Stimulated activated CD4-positive, alpha-beta T cell treated with anti-CD3 and anti-CD28 coated beads, TNF-alpha, amount 100 ng/mL, for 4 hours (primary cell): ENCODE data around the gene ACER3.
"Not testable (repeated sequence)": the region's sequence is repeated elsewhere in the genome, so short reads cannot be mapped to it uniquely, and the experiment has no call there.

Experiments used
- DNase-seq, 3 experiments: peaks; one replicate each; pipeline ENCODE4 v3.0.0-alpha.2; 2020; ENCODE audit warnings: low read depth in 3 of 3

ACER3 gene

DNA sequence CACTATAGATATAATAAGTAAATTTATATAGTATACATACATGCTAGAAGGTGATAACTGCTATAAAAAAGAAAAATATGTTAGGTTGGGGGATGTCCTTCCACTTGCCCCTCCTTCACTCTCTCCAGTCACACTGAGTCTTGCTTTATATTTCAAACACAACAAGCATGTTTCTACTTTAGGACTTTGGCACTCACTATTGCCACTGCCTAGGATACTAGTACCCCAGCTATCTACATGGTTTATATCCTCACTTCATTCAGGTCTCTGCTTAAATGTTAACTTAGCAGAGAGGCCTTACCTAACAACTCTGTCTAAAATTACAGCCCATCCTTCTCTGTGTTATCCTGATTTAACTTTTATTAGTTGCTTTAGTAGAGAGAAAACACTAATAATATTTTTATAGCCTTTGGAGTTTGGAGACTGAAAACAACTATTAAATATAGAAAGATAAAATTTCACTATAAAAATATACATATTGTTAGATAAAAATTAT is 134.4 kb downstream of the ACER3 start:
- no peak for DNase-seq

DNA sequence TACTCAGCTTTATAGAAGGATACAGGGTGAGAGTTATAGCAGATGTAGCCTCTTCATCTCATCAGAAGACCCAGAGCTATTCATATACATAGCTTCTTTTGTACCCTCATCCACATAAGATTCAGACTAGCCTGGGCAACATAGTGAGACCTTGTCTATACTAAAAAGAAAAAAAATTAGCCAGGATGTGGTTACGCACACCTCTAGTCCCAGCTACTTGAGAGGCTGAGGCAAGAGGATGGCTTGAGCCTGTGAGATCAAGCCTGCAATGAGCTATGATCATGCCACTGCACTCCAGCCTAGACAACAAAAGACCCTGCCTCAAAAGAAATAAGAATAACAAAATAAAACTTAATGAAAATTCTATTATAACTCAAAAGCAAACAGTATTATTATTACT is 136.8 kb downstream of the ACER3 start:
- no peak for DNase-seq

DNA sequence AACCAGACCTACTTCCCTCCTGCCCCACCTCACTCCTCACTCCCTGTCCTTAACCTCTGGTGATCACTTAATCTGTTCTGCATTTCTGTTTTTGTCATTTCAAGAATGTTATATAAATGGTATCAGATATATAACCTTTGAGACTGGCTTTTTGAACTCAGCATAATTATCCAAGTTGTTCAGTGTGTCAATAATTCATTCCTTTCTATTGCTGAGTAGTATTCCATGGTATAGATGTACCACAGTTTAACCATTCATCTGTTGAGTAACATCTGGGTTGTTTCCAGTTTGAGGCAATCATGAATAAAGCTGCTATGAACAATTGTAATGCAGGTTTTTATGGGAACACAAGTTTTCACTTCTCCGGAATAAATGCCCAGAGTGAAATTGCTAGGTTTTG is 138.9 kb downstream of the ACER3 start:
- no peak for DNase-seq

DNA sequence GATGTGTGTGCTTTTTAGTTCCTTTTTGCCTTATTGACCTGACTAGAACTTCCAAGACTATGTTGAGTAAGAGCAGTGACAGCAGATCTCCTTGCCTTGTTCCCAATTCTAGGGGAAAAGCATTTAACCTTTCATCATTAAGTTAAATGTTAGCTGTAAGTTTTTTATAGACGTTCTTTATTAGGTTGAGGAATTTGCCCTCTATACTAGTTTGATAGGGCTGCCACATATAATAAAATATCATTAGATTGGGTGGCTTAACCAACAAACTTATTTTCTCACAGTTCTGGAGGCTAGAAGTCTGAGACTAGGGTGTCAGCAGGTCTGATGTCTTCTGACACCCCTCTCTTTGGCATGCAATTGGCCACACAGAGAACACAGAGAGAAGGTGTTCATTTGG is 140.9 kb downstream of the ACER3 start:
- no peak for DNase-seq

DNA sequence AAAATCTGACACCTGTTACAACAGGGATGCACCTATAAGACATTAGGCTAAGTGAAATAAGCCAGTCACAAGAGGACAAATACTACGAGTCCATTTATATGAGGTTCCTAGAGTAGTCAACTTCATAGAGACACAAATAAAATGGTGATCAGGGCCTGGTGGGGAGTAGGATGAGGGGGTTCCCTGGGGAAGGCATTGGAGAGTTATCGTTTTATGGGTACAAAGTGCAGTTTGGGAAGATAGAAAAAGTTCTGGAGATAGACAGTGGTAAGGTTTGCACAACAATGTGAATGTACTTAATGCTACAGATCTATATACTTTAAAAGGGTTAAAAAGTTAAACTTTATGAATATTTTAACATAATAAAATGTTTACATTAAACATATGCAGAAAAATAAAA is 142.1 kb downstream of the ACER3 start:
- no peak for DNase-seq

DNA sequence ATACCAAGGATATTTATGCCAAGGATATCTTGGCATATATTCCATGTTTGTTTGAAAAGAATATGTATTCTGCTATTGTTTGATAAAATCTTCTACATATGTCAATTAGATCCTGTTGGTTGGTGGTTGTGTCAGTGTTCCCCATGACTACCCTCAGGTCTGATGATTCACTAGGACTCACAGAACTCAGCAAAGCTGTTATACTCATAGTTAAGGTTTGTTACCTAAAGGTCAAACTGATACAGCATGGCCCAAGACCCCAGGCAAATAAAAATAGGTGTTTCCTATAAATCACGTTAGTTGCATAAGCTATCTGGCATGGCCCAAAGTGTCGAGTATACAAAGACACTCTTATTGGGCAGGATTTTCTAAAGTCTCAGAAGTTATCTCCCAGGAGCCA is 143.2 kb downstream of the ACER3 start:
- no peak for DNase-seq

DNA sequence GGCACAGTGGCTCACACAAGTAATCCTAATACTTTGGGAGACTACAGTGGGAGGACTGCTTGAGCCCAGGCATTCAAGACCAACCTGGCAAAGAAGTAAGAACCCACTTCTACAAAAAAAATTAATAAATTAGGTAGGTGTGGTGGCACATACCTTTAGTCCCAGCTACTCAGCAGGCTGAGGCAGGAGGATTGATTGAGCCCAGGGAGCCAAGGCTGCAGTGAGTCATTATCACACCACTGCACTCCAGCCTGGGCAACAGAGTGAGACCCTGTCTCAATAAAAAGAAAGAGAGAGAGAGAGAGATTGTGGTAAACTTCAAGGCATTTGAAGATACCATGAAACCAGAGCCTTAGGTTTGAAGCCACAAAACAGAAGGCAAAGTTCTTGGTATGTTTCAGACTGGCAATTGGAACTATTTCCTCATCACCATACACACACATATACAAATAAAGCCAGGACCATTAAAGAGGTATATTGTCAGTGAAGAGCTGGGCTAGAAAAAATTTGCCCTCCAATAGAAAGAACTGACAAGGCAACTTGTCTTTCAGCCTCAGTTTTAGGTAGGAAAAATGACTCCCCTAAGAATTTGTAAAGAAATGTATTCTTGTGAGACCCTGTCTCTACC is 148.9 kb downstream of the ACER3 start:
- no peak for DNase-seq

DNA sequence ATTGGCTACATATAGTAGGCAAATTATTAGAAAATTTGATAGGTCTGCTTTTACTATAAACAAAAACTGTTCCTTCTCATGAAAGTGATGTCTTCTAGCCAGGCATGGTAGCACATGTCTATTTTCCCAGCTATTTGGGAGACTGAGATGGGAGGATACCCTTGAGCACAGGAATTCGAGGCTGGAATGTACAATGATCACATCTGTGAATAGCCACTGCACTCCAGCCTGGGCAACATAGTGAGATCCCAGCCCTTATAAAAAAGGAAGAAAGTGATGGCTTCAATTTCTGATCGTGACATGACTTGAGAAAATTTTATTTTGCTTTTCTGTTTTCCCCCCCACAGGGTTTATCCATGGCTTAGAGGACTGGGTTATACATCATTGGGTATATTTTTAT is 154.0 kb downstream of the ACER3 start:
- DNase-seq: no peak

DNA sequence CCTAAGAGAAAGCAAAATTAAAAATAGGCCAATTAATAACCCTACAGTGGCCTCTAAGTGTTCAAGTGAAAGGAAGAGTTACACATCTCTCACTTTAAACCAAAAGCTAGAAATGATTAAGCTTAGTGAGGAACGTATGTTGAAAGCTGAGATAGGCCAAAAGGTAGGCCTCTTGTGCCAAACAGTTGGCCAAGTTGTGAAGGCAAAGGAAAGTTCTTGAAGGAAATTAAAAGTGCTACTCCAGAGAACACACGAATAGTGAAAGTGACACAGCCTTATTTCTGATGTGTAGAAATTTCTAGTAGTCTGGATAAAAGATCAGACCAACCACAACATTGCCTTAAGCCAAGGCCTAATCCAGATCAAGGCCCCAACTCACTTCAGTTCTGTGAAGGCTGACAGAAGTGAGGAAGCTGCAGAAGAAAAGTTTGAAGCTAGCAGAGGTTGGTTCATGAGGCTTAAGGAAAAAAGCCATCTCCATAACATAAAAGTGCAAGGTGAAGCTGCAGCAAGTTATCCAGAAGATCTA is 157.7 kb downstream of the ACER3 start:
- not testable (repeated sequence) for DNase-seq

DNA sequence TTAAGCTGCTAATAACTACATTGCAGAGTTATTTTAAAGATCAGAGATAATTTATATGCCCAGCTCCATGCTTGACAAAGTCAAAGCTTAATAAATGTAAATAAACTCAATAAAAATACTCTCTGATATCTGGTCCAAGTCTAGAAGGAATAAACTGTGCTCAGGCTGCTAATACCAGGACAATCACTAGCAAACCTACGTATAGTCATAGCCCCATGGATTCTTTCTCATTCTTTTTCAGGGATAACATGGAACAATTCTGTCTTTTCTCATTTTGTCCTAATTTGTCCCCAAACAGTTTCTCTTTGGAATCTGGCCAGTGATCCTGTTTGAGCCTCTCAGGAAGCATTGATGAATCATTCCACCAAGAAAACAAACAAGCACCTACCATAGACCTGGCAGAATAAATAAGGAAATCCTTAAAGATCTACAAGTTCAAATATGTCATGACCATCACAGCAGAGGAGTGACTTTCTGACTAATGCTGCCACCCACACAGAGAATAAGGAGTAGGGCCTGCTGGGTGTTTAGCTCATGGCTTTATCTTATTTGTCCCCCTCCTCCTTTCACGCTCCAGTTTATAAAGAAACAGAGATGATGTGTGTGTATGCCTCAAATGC is 159.4 kb downstream of the ACER3 start:
- no peak for DNase-seq

DNA sequence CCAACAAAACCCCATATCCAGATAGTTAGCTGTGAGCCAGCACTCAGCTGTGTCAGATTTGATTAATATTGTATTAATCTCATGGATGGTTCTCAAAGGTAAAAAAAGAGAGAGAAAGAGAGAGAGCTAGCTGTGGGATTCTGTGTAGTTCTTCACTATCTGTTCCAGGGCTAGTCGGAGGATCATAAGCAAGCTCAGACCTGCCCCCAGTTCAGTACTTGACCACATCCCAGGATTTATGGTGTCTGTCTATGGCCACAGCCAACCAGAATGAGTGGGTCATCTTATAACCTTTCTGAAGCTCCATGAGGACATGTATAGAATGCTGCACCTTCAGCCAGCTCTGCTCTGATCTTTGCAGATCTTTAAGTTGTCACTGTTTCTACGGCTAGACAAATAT is 160.0 kb downstream of the ACER3 start:
- DNase-seq: no peak

DNA sequence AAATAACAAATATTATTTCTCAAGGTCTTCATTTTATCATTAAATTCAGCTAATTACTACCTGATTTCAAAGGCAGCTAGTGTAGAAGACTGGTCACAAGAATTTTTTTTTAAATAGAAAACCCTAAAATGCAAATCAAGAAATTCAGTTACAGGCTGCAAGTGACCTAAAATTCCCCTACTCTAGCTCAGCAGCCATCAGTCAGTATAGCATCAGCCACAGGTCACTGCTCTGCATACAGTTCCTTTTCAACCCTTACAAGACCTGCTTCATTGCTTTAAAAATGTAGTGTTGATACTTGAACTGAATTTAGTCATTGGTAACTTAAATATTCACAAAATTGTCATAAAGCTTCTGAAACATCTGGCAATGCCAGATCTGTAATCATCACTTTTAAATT is 164.0 kb downstream of the ACER3 start:
- DNase-seq: no peak

DNA sequence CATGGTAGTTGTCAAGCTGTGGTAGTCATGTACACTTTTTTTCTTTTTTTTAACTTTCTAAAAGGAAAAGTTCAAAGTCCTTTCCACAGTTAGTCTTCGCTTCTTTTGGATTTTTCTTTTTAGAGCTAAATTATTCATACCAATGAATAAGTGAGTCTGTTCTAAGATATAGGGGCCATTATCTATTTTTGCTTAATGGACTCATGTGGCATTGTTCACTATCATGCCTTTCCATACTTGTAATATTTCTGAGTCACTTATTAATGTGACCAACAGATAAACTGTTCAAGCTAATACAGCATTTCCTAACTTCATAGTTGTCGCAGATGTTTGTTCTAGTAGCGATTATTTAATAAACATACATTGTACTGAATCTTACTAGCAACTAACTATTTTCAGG is 165.5 kb downstream of the ACER3 start:
- DNase-seq: no peak

DNA sequence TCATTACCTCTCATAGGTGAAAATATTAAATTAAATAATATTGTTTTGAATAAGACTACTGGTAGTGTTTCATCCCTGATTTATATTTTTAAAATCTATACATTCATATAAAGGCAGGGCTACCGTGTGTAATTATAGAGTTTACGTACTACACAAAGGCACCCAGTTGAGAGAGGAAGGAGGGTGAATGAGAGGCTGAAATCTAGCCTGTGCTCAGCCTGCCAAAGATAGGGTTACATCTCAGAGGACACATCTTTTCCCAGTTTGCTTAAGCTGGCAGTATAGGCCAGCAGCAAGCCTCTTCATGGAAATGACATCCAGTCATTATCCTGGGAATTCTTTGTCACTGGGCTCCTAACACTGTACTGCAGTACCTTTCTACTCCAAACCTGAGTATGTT is 166.0 kb downstream of the ACER3 start:
- DNase-seq: no peak

DNA sequence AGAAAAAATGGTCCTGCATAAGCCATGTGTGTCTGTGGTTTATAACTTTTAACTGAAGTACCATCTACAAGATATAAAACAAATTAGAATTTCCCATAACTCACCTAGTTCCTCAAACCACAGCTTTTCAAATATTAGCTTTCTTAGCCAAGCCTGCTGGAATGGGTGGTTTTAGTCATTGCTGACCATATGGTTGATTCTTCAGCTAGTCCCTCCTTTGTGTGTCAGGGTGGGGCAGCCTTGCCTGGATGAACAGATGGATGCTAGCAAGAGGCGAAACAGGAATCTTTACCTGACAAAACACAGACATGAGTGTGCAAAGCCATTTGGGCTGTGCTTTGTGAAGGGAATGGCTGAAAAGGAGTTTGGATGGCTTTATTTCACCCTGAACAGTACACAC is 166.6 kb downstream of the ACER3 start:
- no peak for DNase-seq

DNA sequence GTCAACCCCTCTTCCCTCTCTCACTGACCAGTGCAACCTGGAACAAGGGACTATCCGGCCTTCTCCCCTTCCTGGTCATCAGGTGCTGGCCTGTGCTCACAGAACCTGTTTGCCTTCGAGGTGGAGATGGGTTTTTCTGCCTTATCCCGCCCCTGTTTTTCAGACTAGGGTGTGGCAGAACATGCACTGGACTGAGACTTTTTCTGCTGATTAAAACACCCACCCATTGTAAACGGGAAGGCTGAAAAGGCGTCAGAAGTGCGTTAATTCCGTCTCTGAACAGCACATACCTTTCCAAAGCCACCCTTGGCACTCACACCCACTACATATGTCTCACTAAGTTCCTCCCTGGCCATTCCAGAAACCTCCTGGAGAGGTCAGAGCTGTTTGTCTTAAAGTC is 169.1 kb downstream of the ACER3 start:
- DNase-seq: no peak

DNA sequence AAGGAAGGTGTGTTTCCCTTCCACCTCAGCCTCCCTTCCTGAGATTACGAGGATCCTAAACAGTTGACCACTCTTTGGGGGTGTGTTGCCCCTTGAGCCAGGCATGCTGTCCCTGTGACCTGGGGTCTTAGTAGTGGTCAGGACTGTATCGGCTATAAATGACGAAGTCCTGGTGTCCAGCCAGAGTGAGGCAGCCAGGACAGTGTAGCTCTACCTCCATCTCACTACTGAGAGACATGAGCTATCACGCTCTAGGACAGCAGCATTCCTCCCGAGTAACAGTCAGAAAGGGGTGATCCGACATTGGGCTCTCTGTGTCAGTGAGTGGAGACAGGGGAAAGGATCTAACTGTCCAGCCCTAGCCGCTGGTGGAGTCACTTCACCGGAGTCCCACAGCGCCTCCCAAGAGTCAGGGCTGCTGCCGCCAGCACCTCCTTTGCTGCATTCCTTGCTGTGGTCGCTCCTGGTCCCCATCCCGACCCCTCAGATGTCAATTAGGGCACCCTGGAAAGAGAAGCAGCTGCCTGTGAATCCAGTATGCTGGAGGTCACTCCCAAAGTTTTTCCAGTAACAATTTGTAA is 170.2 kb downstream of the ACER3 start:
- no peak for DNase-seq

DNA sequence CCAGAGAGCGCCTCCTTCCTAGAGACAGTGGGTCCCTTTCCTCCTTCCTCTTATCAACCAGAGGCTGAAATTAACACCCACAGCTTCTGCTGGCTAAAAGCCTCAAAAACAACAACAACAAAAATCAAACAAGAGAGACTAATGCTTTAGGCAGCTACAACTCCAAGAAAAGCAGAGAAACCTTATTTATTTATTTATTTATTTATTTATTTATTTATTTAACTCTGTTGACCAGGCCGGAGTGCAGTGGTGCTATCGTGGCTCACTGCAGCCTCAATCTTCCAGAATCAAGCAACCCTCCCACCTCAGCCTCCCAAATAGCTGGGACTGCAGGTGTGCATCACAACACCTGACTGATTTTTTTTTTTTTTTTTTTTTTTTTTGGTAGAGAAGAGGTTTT is 170.9 kb downstream of the ACER3 start:
- DNase-seq: no peak

DNA sequence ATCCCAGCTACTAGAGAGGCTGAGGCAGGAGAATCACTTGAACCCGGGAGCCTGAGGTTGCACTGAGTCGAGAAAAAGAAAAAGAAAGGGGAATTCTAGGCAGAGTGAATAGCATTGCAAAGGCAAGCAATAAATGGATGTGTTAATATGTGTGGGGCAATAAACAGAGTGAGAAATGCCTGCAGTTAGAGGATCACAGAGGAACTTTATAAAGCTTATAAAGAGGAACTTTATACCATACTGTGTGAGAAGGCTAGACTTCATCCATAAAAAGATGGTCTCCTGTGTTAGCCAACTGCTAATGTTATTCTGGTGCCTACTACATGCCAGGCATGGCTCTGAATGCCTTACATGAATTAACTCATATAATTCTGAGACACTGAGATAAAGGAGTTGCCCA is 174.3 kb downstream of the ACER3 start:
- DNase-seq: no peak

DNA sequence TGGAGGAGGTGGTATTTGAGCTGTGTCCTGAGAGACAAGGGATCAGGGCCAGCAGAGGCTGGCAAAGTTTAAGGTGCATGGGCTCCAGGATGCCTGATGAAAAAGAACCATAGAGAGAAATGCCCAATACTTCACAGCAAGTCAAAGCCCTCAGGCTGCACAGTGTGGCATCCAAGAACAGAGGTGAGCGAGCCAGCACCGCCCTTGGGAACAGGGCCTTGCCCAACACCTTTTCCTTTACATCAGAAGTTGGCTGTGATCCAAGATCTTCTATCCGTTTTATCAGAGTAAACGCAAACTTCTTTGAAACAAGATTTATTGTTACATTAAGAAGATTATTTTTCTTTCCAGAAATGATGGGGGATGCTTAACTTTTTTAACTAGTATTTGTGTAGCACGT is 174.9 kb downstream of the ACER3 start:
- DNase-seq: no peak

DNA sequence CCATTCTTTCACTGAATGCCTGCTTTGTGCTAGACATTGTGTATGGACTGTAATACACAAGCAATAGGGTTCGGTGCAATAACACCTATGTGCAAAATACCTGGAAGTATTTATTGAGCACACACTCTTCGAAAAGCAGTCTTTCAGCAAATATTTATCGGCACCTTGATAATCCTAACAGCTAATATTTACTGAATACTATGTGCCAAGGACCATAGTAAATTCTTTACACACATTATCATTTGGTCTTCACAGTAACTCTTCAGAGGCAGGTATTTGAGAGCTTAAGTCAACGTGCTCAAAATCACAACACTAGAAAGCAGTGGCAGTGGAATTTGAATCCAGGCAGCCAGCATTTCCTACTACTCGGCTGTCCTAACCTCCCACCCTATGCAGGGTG is 175.7 kb downstream of the ACER3 start:
- DNase-seq: no peak

DNA sequence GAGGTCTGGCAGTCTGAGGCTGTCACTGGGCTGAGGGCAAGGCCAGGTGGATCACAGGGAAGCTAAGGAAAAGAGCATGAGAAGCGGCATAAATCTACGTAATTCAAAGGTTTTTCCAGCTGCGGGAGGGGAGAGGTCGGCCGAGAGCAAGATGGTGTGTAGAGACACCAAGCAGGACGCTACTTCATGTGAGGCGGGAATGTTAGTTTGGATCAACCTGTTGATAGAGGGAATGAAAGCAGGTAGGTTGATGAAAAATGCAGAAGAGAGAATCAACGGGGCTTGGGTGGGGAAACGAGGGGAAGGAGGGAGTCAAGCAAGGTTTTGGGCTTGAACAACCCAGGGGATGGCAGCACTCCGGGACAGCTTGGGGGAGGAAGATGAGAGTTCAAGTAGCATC is 176.3 kb downstream of the ACER3 start:
- DNase-seq: no peak
